ENCODE results near the gene FANCI.

GRCh38 chr15:89364341-89364740 is 120.6 kb downstream of the FANCI start:
- no peak for TF ChIP-seq CTCF (IDR thresholded peaks at IDR 0.05; ENCODE audit: low read depth, low read length)
- no peak for TF ChIP-seq EZH2phosphoT487 (IDR thresholded peaks at IDR 0.05; ENCODE audit: low read depth)

Measured in OCI-LY3 (cell line).